ENCODE results near the gene MAGI2.

DNA sequence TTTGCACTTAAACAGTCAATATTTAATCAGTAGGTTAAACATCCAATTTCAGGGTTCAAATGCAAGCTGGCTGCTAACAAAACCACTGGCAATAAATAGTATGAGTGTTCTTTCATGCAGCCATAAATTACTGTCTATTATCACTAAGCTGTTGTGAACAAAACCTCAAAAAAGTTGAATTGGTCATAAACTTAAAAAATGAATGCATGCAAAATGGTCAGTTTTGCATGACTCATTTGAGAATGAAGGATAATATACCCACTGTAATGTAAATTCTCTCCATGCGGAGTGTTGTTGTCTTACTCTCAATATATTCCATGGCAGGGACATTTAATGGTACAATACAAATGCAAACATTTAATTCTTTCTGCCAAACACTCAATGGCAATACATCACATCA, 226.4 kb downstream of the MAGI2 start:
- no peak for TF ChIP-seq POLR2A (IDR thresholded peaks at IDR 0.05)
- TF ChIP-seq, protein P1, sequence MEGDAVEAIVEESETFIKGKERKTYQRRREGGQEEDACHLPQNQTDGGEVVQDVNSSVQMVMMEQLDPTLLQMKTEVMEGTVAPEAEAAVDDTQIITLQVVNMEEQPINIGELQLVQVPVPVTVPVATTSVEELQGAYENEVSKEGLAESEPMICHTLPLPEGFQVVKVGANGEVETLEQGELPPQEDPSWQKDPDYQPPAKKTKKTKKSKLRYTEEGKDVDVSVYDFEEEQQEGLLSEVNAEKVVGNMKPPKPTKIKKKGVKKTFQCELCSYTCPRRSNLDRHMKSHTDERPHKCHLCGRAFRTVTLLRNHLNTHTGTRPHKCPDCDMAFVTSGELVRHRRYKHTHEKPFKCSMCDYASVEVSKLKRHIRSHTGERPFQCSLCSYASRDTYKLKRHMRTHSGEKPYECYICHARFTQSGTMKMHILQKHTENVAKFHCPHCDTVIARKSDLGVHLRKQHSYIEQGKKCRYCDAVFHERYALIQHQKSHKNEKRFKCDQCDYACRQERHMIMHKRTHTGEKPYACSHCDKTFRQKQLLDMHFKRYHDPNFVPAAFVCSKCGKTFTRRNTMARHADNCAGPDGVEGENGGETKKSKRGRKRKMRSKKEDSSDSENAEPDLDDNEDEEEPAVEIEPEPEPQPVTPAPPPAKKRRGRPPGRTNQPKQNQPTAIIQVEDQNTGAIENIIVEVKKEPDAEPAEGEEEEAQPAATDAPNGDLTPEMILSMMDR (IDR thresholded peaks at IDR 0.05 in 4 of 5, conservative IDR thresholded peaks at IDR 0.05 in 1 of 5), result no peak
